GM19239 (cell line): ENCODE results near the gene INCA1.

ENCODE experiments used
- DNase-seq: peaks from one replicate; pipeline ENCODE4 v3.0.0; 2011; ENCODE audit warnings: low spot score; ENCODE audit not compliant: insufficient read length
- FAIRE-seq: peaks from 2 replicates; lab custom pipeline; 2011; peaks lifted over from hg19 to GRCh38; lab: Jason Lieb, UNC

The INCA1 gene

GRCh38 chr17:4950075-4950745 lies 47.1 kb downstream of the INCA1 start:
- FAIRE-seq (peak; percentile 68), DNase-seq (no peak)

- FAIRE-seq (peak; percentile 4), DNase-seq (peak; percentile 82)
These were observed 47.8 kb downstream of the INCA1 start for GRCh38 chr17:4949321-4950074.

GRCh38 chr17:4948931-4949320 lies 48.4 kb downstream of the INCA1 start:
- DNase-seq, result peak; percentile 74
- FAIRE-seq, result peak; percentile 92

- DNase-seq (peak; percentile 73), FAIRE-seq (no peak)
These were observed 49.0 kb downstream of the INCA1 start, which contains the start of gene PFN1 for GRCh38 chr17:4948166-4948930. Gene PFN1 (minus strand): TSS chr17:4948530. CDS start chr17:4948394, 136 bp downstream.

- no peak for DNase-seq
These were observed 49.7 kb downstream of the INCA1 start for GRCh38 chr17:4947411-4948165.

GRCh38 chr17:4947010-4947410 lies 50.3 kb downstream of the INCA1 start:
- no peak for DNase-seq
- FAIRE-seq, result peak; percentile 18

More at GRCh38 chr17:4947411-4948165, 49.7 kb downstream of the INCA1 start:
- FAIRE-seq, result peak; percentile 78

- FAIRE-seq, result peak; percentile 69
- no peak for DNase-seq
These were observed 50.9 kb downstream of the INCA1 start for GRCh38 chr17:4946312-4946976.

GRCh38 chr17:4945944-4946280 lies 51.4 kb downstream of the INCA1 start:
- FAIRE-seq (no peak), DNase-seq (no peak)

GRCh38 chr17:4945176-4945943 lies 52.0 kb downstream of the INCA1 start:
- DNase-seq, result no peak
- peak; percentile 93 for FAIRE-seq

- DNase-seq (no peak), FAIRE-seq (no peak)
These were observed 52.7 kb downstream of the INCA1 start for GRCh38 chr17:4944554-4945175.

- DNase-seq, result no peak
- peak; percentile 78 for FAIRE-seq
These were observed 53.2 kb downstream of the INCA1 start for GRCh38 chr17:4944163-4944553.

- FAIRE-seq (no peak), DNase-seq (no peak)
These were observed 54.4 kb downstream of the INCA1 start for GRCh38 chr17:4942760-4943508.

GRCh38 chr17:4941319-4941610 lies 56.1 kb downstream of the INCA1 start:
- no peak for DNase-seq
- FAIRE-seq, result no peak

GRCh38 chr17:4940555-4941318 lies 56.6 kb downstream of the INCA1 start:
- no peak for DNase-seq

GRCh38 chr17:4939796-4940554 lies 57.3 kb downstream of the INCA1 start, which contains the start of the genes RNF167 and SLC25A11:
Gene RNF167 (plus strand): TSS chr17:4940268. CDS start chr17:4940910, 642 bp downstream.
Gene SLC25A11 (minus strand): TSS chr17:4940046. CDS start chr17:4939910, 136 bp downstream.
- DNase-seq (peak; percentile 88), FAIRE-seq (peak; percentile 100)

More at GRCh38 chr17:4940555-4941318, 56.6 kb downstream of the INCA1 start:
- FAIRE-seq, result peak; percentile 74

- DNase-seq (no peak), FAIRE-seq (no peak)
These were observed 57.9 kb downstream of the INCA1 start for GRCh38 chr17:4939546-4939795.
